IPS-18c (cell line): ENCODE results near the gene FBXL13.
"Not testable (repeated sequence)": the region's sequence is repeated elsewhere in the genome, so short reads cannot be mapped to it uniquely, and the experiment has no call there.

Experiments used
- H3K4me3 ChIP-seq: 2 replicates; pipeline ENCODE4 v1.7.0; 2013; ENCODE audit warnings: low read depth, mild to moderate bottlenecking, low read length, moderate library complexity; ENCODE audit not compliant: insufficient read depth
- H3K9me3 ChIP-seq: one replicate; pipeline ENCODE4 v1.6.1; 2013; ENCODE audit warnings: mild to moderate bottlenecking, low read length, moderate library complexity; ENCODE audit not compliant: control insufficient read depth, insufficient read depth

FBXL13 gene

DNA sequence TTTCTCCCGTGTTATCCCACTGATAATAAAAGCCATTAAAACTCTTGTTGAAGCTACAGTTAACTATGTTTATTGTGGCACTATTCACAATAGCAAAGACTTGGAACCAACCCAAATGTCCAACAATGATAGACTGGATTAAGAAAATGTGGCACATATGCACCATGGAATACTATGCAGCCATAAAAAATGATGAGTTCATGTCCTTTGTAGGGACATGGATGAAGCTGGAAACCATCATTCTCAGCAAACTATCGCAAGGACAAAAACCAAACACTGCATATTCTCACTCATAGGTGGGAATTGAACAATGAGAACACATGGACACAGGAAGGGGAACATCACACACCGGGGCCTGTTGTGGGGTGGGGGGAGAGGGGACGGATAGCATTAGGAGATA is 97.0 kb downstream of the FBXL13 start:
- not testable (repeated sequence) for H3K4me3 ChIP-seq, H3K9me3 ChIP-seq

DNA sequence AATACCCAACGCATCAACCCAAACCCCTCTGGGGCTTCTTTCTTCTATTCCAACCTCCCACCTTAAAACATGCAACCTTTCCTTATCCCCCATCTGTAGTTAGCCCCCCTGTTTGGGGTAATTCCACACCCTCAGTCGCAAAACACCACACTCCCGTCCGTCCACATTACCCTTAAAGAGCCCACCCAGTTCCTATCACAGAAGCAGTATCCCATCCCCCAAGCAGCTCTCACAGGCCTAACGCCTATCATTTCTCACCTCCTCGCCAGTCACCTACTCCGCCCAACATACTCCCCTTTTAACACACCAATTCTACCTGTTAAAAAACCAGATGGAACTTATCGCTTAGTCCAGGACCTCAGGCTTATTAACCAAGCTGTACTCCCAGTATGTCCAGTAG is 98.1 kb downstream of the FBXL13 start:
- H3K4me3 ChIP-seq = no peak overlapping the region
- H3K9me3 ChIP-seq = no peaks in the 10 kb centered on the region

DNA sequence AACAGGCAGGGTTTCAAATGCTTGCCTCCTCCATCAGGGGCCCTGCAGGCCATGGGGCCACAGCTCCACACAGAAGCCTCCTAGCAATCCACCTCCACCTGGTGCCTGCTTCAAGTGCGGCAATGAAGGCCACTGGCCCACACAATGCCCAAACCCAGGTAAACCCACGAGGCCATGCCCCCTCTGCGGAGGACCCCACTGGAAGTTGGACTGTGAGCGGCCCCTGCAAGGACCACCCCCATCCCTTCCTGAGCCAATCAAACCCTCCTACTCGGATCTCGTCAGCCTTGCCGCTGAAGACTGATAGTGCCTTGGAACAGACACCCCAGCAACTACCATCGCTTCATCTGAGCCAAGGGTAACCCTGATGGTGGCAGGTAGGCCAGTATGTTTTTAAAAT is 98.7 kb downstream of the FBXL13 start:
- no peaks in the 10 kb centered on the region for H3K9me3 ChIP-seq
- no peak overlapping the region for H3K4me3 ChIP-seq

- H3K4me3 ChIP-seq = no peak overlapping the region
- no peaks in the 10 kb centered on the region for H3K9me3 ChIP-seq
Observed at GRCh38 chr7:102974366-102975236, 100.0 kb downstream of the FBXL13 start.

DNA sequence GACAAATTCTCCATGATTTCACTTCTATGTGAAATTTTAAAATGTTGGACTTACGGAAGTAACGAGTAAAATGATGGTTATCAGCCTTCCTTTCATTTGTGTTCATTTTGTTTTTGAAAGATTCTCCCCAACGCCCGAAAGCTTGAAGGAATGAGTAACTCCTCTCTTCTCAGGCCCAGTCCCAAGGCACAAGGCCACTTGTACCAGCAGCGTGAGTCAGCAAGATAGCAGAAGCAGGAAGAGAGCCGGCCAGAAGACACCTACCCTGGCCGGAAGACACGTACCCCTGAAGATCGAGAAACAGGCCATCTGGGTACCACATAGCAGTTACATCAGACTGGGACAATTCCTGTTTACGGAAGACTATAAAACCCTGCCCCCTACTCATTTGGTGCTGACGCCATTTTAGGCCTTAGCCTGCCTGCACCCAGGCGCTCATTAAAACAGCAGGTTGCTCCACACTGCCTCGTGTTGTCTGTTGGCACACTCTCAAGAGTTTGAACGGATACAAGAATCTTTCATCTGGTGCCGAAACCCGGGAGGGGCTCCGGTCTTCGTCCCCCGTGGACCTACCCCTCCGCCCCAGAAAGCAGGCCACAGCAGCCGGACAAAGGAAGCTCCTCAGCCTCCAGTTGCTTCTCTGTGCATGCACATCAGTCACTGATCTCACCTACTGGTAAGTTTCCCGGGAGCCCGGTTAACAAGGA is 101.3 kb downstream of the FBXL13 start:
- H3K9me3 ChIP-seq = no peaks in the 10 kb centered on the region
- H3K4me3 ChIP-seq = no peak overlapping the region

GRCh38 chr7:102967798-102968197 is 106.8 kb downstream of the FBXL13 start:
- no peaks in the 10 kb centered on the region for H3K9me3 ChIP-seq
- no peak overlapping the region for H3K4me3 ChIP-seq

DNA sequence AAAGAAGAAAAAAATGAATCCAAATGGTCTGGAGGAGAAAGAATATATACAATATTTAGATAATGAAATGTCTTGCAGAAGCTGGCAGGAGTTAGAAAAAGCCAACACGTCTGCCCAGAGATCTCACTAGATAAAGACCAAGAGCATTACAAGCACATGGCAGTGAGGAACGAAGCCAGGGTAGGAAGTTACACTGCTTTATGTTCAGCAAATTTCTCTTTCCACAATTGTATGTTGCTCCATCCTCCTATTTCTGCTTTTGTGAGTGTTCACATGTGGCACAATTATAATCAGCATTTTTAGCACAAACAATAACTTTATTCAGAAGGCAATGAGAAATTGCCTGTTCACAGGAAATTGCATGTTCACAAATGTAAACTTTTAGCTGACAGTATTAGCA is 108.1 kb downstream of the FBXL13 start:
- no peak overlapping the region for H3K4me3 ChIP-seq
- H3K9me3 ChIP-seq = no peaks in the 10 kb centered on the region

GRCh38 chr7:102961993-102962392 is 112.6 kb downstream of the FBXL13 start:
- not testable (repeated sequence) for H3K4me3 ChIP-seq, H3K9me3 ChIP-seq

DNA sequence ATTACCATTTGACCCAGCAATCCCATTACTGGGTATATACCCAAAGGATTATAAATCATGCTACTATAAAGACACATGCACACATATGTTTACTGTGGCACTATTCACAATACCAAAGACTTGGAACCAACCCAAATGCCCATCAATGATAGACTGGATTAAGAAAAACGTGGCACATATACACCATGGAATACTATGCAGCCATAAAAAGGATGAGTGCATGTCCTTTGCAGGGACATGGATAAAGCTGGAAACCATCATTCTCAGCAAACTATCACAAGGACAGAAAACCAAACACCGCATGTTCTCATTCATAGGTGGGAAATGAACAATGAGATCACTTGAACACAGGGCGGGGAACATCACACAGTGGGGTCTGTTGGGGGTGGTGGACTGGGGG is 116.6 kb downstream of the FBXL13 start:
- H3K4me3 ChIP-seq, H3K9me3 ChIP-seq: not testable (repeated sequence)

DNA sequence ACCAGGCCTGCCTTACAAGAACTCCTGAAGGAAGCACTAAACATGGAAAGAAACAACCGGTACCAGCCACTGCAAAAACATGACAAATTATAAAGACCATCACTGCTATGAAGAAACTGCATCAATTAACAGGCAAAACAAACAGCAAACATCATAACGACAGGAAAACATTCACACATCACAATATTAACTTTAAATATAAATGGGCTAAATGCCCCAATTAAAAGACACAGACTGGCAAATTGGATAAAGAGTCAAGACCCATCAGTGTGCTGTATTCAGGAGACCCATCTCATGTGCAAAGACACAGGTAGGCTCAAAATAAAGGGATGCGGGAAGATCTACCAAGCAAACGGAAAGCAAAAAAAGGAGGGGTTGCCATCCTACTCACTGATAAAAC is 120.2 kb downstream of the FBXL13 start:
- H3K4me3 ChIP-seq, H3K9me3 ChIP-seq: not testable (repeated sequence)

DNA sequence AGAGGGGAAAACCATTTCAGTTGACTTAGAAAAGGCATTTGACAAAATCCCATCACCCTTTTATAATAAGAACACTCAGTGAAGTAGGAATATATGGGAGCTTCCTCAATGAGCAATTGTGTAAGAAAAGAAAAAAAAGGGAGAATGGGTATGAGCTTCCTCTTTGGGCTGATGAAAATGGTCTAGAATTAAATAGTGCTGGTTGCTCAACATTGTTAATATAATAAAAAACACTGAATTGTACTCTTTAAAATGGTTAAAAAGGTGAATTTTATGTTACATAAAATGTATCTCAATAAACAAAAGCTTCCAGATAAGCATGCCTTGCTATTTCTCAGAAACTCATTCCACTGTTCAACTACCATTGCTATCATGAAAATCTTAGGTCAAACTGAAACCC is 121.2 kb downstream of the FBXL13 start:
- peaks cover 3% of the 10 kb centered on the region for H3K9me3 ChIP-seq
- no peak overlapping the region for H3K4me3 ChIP-seq

DNA sequence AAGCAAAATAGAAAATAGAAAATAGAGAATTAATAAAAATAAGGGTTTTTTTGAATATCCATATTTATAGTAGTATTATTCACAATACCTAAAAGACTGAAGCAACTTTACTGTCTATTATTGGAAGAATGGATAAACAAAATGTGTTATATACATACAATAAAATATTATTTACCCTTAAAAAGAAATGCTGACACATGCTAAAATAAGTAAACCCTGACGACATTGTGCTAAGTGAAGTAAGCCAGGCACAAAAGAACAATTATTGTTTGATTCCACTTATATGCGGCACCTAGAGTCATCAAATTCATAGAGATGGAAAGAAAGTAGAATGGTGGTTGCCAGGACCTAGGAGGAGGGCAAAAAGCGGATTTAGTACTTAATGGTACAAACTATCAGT is 122.8 kb downstream of the FBXL13 start:
- Histone ChIP-seq H3K9me3 (peaks cover 3% of the 10 kb centered on the region), H3K4me3 (no peak overlapping the region)

GRCh38 chr7:102944241-102944640 is 130.4 kb downstream of the FBXL13 start:
- H3K9me3 ChIP-seq = no peaks in the 10 kb centered on the region
- H3K4me3 ChIP-seq = no peak overlapping the region

DNA sequence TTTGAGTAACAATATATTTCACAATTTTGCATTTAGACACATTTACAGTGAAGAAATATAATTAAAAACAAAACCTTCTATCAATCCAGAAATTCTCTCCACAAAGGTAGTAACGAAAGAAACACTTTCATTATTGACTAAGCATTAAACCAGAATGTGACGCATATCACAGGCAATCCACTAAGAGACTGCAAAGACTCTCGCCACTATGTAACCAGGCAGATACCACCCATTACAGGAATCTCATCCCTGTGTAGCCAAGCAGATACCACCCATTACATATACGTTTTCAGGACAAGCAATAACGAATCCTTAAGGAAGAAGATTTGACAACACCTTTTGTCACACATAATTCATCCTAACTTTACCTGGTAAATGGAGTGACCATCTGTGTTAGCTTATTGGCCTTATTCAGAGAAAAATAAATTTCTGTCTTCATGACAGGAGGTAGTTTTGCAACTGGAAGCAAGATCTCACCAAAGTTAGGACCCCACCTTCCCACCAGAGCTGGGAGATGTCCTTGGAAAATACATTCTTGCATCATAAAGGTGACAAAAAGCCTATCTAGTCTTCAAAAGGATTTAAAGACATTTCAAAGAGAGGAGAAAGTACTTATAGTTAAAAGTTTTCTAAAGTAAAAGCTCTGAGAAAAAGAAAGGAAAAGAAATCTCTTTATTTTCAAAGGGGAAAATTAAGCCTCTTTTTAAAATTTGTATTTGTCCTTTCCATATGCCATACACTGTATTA is 131.0 kb downstream of the FBXL13 start:
- H3K4me3 ChIP-seq = no peak overlapping the region
- no peaks in the 10 kb centered on the region for H3K9me3 ChIP-seq

- Histone ChIP-seq H3K4me3 (no peak overlapping the region), H3K9me3 (no peaks in the 10 kb centered on the region)
Observed at GRCh38 chr7:102942868-102943267, 131.7 kb downstream of the FBXL13 start.

DNA sequence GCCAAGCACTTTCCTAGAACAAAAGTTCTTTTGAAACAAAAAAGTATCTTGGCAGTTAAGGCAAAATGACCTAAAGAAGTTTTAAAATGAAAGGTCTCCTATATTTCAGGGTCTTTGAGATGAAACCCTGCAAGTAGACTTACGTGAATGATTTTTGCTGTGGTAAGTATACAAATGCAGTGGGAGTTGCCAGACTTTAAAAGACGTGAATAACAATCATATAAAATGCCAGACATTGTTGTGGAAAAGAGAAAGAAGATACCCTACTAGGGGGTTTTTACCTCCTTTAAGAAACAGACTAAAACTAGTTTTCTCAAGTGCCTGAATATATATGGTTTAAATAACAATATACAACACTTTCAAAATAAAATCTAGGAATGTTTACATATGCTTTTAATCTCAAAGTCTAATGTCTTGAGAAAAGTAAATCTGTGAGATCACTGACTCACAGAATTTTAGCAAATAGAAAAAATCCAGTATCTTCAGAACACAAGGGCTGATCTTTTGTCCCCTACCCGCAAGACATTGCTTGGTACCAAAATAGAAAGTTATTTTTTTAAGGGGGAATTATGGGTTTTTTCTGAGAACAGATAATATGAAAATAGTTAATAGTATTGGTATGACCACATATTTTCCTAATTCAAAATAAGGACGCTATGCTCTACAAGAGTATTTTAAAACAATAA is 132.3 kb downstream of the FBXL13 start:
- H3K9me3 ChIP-seq = no peaks in the 10 kb centered on the region
- H3K4me3 ChIP-seq = no peak overlapping the region

DNA sequence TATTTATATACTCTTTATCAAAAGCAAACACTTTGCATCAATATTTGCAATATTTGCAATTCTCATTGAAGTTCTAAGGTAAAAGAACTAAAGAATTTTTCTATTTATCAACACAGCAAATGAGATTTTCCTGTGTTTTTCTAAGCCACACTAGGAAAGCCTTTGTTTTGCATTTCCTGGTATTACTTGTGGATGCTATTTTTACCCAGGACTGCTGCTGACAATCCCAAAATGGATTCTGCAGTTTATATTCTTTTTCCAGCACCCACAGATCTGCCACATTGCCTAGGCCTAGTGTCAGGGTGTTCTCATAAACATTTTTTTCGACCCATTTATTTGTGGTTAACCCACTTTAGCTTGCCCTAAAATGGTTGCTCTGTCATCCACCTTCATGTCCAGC is 135.9 kb downstream of the FBXL13 start:
- no peaks in the 10 kb centered on the region for H3K9me3 ChIP-seq
- H3K4me3 ChIP-seq = no peak overlapping the region
